Panc1 (cell line): ENCODE measurements around the gene CAPN10. TPM values are rescaled to one million over a fixed set of nuclear protein-coding genes. Genes with fewer than 3 reads are reported as not detected.

ENCODE experiments used
- ATAC-seq: fragments of 200-7000 bp; cut with Tn5 transposase; 2 replicates; pipeline ENCODE4 v1.9.1; 2020; ENCODE audit warnings: mild to moderate bottlenecking, moderate library complexity
- BruUV-seq: library from RNA; stranded (reverse); fragments of 400-500 nt; replicated peaks from 2 replicates; lab custom pipeline; 2021; lab: Mats Ljungman, UMichigan
- CTCF ChIA-PET: fragments of 300-600 bp; sonication (Branson Sonifier 250); formaldehyde crosslinking; loops from one replicate; lab custom pipeline; 2022; ENCODE audit warnings: antibody characterized with exemption; lab: Charles Lee
- POLR2A ChIA-PET: fragments of 300-600 bp; sonication (Branson Sonifier 250); formaldehyde crosslinking; loops from one replicate; lab custom pipeline; 2022; ENCODE audit warnings: antibody characterized with exemption; lab: Charles Lee
- DNase-seq: peaks from one replicate; pipeline ENCODE4 v3.0.0-alpha.2; 2010; ENCODE audit warnings: low read depth, low spot score
- H3K27ac ChIP-seq: 2 replicates; pipeline ENCODE4 v1.5.1; 2011; ENCODE audit warnings: mild to moderate bottlenecking, low read length, inconsistent platforms
- H3K27me3 ChIP-seq: fragments of 200-500 bp; sonication (Bioruptor generic); 2 replicates; pipeline ENCODE4 v1.6.0; 2014; ENCODE audit warnings: low read length, inconsistent platforms; ENCODE audit not compliant: control insufficient read depth, insufficient read depth
- H3K36me3 ChIP-seq: fragments of 200-500 bp; sonication (Bioruptor generic); 2 replicates; pipeline ENCODE4 v1.5.1; 2014; ENCODE audit warnings: inconsistent platforms, mild to moderate bottlenecking, low read length, moderate library complexity; ENCODE audit not compliant: control insufficient read depth, insufficient read depth
- H3K4me1 ChIP-seq: 2 replicates; pipeline ENCODE4 v1.5.1; 2011; ENCODE audit warnings: inconsistent platforms, mild to moderate bottlenecking, low read length, moderate library complexity; ENCODE audit not compliant: control insufficient read depth, insufficient read depth
- H3K4me3 ChIP-seq, 2 experiments: 2 replicates each; pipeline ENCODE4 v1.5.1; 2011 to 2012; ENCODE audit warnings: low read depth in 2 of 2, low read length in 2 of 2, mild to moderate bottlenecking in 2 of 2, inconsistent platforms in 1 of 2, moderate library complexity in 1 of 2
- H3K9me3 ChIP-seq: fragments of 200-500 bp; sonication (Bioruptor generic); 2 replicates; pipeline ENCODE4 v1.5.1; 2014; ENCODE audit warnings: low read depth, mild to moderate bottlenecking, inconsistent platforms, low read length, moderate library complexity; ENCODE audit not compliant: control insufficient read depth, insufficient read depth
- POLR2AphosphoS5 ChIP-seq: IDR thresholded peaks from 2 replicates; pipeline ENCODE4 v1.6.1; 2012; ENCODE audit warnings: mild to moderate bottlenecking, low read depth, low read length, moderate library complexity
- SIN3A ChIP-seq: IDR thresholded peaks from 2 replicates; pipeline ENCODE4 v1.6.1; 2012; ENCODE audit warnings: low read depth, mild to moderate bottlenecking, low read length, moderate library complexity, borderline replicate concordance; ENCODE audit not compliant: insufficient read depth
- TCF7L2 ChIP-seq: IDR thresholded peaks from 2 replicates; pipeline ENCODE4 v1.6.1; 2011; ENCODE audit warnings: mild to moderate bottlenecking, low read depth, low read length, inconsistent platforms
- in situ Hi-C: cut with HindIII; loops from 2 replicates; pipeline ENCODE4 v1.10.0; 2016; ENCODE audit warnings: low sequenced_read_pairs, low pct_unique_long_range_greater_than_20kb
- intact Hi-C: fragments of 100-400 bp; cut with micrococcal nuclease; formaldehyde crosslinking; loops from one replicate; pipeline ENCODE4 v1.10.0; 2022; ENCODE audit not compliant: unreplicated experiment
- total RNA-seq: library from RNA; stranded (reverse); gene quantifications from one replicate; pipeline ENCODE4 v1.2.1, GENCODE V29; 2021; ENCODE audit not compliant: unreplicated experiment
- TF ChIP-seq, protein P1 (sequence below), 2 experiments: IDR thresholded peaks; 2 replicates each; pipeline ENCODE4 v1.6.1; 2011 to 2012; ENCODE audit warnings: low read depth in 2 of 2, control low read depth in 1 of 2, low read length in 1 of 2, mild to moderate bottlenecking in 1 of 2, moderate library complexity in 1 of 2; ENCODE audit not compliant: insufficient read depth in 1 of 2
- TF ChIP-seq, protein P2 (sequence below): fragments of 450-650 bp; IDR thresholded peaks from 2 replicates; pipeline ENCODE4 v1.5.1; 2017; ENCODE audit warnings: mild to moderate bottlenecking

CAPN10 gene
- total RNA-seq, 1 experiment from 2014 or later = 38.6 TPM

DNA sequence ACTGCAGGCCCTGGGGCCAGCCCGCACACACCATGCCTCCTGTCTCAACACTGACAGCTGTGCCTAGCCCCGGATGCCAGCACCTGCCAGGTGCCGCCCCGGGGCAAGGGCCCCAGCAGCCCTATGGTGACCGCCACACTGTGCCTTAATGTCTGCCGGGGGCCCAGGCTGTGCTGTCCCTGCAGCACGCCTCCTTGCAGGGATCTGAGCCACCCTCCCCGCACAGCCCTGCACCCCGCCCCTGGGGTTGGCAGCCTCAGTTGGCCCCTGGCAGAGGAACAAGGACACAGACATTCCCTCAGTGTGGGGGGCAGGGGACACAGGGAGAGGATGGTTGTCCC is 8.5 kb upstream of the CAPN10 start:
- intact Hi-C loops = no loop called here
- ATAC-seq (0 out of 2 replicates have a peak, but pooled peaks have one; percentile 2), DNase-seq (no peak)
- no peak overlapping the region for H3K27ac ChIP-seq
- POLR2A ChIA-PET = no interaction called here
- in situ Hi-C loops = no loop called here
- TF ChIP-seq POLR2AphosphoS5 (no peak), SIN3A (no peak), TCF7L2 (no peak)
- TF ChIP-seq, protein P1, sequence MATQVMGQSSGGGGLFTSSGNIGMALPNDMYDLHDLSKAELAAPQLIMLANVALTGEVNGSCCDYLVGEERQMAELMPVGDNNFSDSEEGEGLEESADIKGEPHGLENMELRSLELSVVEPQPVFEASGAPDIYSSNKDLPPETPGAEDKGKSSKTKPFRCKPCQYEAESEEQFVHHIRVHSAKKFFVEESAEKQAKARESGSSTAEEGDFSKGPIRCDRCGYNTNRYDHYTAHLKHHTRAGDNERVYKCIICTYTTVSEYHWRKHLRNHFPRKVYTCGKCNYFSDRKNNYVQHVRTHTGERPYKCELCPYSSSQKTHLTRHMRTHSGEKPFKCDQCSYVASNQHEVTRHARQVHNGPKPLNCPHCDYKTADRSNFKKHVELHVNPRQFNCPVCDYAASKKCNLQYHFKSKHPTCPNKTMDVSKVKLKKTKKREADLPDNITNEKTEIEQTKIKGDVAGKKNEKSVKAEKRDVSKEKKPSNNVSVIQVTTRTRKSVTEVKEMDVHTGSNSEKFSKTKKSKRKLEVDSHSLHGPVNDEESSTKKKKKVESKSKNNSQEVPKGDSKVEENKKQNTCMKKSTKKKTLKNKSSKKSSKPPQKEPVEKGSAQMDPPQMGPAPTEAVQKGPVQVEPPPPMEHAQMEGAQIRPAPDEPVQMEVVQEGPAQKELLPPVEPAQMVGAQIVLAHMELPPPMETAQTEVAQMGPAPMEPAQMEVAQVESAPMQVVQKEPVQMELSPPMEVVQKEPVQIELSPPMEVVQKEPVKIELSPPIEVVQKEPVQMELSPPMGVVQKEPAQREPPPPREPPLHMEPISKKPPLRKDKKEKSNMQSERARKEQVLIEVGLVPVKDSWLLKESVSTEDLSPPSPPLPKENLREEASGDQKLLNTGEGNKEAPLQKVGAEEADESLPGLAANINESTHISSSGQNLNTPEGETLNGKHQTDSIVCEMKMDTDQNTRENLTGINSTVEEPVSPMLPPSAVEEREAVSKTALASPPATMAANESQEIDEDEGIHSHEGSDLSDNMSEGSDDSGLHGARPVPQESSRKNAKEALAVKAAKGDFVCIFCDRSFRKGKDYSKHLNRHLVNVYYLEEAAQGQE (IDR thresholded peaks at IDR 0.05; ENCODE audit: insufficient read depth in 1 of 2, low read depth in 2 of 2, low read length in 1 of 2) = no peak
- TF ChIP-seq, protein P2, sequence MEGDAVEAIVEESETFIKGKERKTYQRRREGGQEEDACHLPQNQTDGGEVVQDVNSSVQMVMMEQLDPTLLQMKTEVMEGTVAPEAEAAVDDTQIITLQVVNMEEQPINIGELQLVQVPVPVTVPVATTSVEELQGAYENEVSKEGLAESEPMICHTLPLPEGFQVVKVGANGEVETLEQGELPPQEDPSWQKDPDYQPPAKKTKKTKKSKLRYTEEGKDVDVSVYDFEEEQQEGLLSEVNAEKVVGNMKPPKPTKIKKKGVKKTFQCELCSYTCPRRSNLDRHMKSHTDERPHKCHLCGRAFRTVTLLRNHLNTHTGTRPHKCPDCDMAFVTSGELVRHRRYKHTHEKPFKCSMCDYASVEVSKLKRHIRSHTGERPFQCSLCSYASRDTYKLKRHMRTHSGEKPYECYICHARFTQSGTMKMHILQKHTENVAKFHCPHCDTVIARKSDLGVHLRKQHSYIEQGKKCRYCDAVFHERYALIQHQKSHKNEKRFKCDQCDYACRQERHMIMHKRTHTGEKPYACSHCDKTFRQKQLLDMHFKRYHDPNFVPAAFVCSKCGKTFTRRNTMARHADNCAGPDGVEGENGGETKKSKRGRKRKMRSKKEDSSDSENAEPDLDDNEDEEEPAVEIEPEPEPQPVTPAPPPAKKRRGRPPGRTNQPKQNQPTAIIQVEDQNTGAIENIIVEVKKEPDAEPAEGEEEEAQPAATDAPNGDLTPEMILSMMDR = no peak
- H3K4me1 ChIP-seq = peaks cover 12% of the 10 kb centered on the region
- CTCF ChIA-PET = no interaction called here
- no peaks in the 10 kb centered on the region for H3K27me3 ChIP-seq
- no TSS peak for BruUV-seq
- no peaks in the 10 kb centered on the region for H3K36me3 ChIP-seq
- H3K9me3 ChIP-seq = no peaks in the 10 kb centered on the region; the same call in 1 of the 2 replicates
- no peak overlapping the region for H3K4me3 ChIP-seq

DNA sequence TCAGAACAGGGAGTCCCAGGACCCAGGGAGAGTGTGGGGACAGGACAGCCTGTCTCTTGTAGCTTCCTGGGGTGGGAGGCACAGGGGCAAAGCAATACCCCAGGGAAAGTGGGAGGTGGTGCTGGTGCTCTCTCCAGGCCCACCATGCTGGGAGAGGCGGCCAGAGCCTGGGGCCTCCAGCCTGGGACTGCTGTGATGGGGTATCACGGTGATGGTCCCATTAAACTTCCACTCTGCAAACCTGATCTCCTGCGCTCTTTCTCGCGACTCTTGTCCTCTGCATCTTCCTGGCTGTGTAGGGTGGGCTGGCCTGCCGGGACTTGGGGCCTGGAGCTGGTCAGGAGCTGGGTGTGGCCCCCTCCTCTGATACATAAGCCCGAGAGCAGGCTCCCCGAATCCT is 8.0 kb upstream of the CAPN10 start:
- H3K9me3 ChIP-seq = no peaks in the 10 kb centered on the region; the same call in 1 of the 2 replicates
- H3K27ac ChIP-seq = no peak overlapping the region
- no peaks in the 10 kb centered on the region for H3K36me3 ChIP-seq
- no peak overlapping the region for H3K4me3 ChIP-seq
- H3K4me1 ChIP-seq = peaks cover 15% of the 10 kb centered on the region
- no TSS peak for BruUV-seq
- in situ Hi-C loops = no loop called here
- intact Hi-C loops = no loop called here
- ChIA-PET CTCF (no interaction called here), POLR2A (no interaction called here)
- H3K27me3 ChIP-seq = no peaks in the 10 kb centered on the region
- no peak; the same call in 1 of the 2 replicates for TF ChIP-seq SIN3A
- no peak for TF ChIP-seq POLR2AphosphoS5
- TF ChIP-seq, protein P2 = no peak
- ATAC-seq (no peak), DNase-seq (no peak)
